ENCODE data around the gene ARMC2.

Gene ARMC2

DNA sequence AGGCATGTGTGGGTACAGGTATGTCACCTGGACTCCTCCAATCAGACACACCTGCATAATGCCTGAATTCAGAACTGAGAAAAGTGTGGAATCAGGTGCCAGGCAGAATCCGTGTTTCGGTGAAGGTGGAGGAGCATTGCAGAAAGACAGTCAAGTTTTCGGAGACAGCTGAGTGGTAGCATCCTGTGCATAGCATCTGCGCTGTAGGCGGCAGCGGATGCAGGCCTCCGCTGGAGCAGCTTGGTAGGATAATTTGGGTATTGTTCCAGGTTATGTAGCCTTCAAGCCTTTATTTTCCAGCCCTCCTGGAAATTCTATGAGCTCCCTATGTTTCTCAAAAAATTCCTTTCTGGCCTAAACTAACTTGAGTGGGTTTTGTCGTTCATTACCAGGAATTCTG is 15.5 kb upstream of the ARMC2 start:
- no peak overlapping the region for H3K4me3 ChIP-seq (ENCODE audit: low read depth, low read length)
- DNase-seq (ENCODE audit: low read depth), result no peak
- TF ChIP-seq, protein P1, sequence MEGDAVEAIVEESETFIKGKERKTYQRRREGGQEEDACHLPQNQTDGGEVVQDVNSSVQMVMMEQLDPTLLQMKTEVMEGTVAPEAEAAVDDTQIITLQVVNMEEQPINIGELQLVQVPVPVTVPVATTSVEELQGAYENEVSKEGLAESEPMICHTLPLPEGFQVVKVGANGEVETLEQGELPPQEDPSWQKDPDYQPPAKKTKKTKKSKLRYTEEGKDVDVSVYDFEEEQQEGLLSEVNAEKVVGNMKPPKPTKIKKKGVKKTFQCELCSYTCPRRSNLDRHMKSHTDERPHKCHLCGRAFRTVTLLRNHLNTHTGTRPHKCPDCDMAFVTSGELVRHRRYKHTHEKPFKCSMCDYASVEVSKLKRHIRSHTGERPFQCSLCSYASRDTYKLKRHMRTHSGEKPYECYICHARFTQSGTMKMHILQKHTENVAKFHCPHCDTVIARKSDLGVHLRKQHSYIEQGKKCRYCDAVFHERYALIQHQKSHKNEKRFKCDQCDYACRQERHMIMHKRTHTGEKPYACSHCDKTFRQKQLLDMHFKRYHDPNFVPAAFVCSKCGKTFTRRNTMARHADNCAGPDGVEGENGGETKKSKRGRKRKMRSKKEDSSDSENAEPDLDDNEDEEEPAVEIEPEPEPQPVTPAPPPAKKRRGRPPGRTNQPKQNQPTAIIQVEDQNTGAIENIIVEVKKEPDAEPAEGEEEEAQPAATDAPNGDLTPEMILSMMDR (IDR thresholded peaks at IDR 0.05; ENCODE audit: control insufficient read depth, extremely low read depth, insufficient read depth), result no peak

DNA sequence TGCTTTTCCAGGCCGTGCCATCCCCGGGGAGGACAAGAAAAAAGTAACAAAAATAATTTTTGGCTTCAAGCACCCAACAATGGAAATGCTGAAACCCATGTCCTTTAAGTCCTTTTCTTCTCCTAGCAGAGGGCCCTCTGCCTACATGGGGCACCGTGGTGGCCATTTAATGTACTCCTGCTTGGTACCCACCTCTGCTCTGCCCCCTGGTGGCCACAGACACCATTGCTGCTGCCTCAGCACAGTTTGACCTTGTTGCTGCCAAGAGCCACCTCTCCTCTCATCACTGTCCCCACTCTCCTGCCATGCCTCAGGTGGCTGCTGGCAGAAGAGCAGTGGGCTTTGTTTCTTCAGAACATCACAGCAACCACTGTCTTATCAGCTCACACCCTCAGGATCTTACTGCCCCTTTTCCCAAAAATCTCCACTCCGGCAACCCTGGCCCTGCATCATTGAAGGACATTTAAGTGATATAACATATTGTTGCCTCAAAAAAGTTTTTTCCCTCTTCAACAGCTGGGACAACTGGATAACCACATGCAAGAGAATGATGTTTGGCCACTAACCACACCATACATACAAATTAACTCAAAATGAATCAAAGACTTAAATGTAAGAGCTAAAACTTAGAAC is 12.9 kb upstream of the ARMC2 start:
- TF ChIP-seq, protein P1 (IDR thresholded peaks at IDR 0.05; ENCODE audit: control insufficient read depth, extremely low read depth, insufficient read depth), result peak; percentile 91
- no peak overlapping the region for H3K4me3 ChIP-seq (ENCODE audit: low read depth, low read length)
- peak; percentile 58 for DNase-seq (ENCODE audit: low read depth)

DNA sequence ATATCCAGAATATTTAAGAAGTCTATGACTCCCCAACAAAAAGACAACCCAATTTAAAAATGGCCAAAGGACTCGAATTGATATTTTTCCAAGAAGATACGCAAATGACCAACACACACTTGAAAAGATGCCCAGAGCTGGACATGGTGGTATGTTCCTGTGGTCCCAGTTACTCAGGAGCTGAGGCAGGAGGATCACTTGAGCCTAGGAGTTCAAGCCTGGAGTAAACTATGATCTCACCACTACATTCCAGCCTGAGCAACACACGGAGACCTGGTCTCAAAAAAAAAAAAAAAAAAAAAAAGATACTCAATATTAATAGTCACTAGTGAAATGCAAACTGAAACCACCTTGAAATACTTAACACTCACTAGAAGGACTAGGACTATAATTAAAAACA is 12.2 kb upstream of the ARMC2 start:
- DNase-seq (ENCODE audit: low read depth), result no peak
- no peak overlapping the region for H3K4me3 ChIP-seq (ENCODE audit: low read depth, low read length)
- TF ChIP-seq, protein P1 (IDR thresholded peaks at IDR 0.05; ENCODE audit: control insufficient read depth, extremely low read depth, insufficient read depth), result no peak

DNA sequence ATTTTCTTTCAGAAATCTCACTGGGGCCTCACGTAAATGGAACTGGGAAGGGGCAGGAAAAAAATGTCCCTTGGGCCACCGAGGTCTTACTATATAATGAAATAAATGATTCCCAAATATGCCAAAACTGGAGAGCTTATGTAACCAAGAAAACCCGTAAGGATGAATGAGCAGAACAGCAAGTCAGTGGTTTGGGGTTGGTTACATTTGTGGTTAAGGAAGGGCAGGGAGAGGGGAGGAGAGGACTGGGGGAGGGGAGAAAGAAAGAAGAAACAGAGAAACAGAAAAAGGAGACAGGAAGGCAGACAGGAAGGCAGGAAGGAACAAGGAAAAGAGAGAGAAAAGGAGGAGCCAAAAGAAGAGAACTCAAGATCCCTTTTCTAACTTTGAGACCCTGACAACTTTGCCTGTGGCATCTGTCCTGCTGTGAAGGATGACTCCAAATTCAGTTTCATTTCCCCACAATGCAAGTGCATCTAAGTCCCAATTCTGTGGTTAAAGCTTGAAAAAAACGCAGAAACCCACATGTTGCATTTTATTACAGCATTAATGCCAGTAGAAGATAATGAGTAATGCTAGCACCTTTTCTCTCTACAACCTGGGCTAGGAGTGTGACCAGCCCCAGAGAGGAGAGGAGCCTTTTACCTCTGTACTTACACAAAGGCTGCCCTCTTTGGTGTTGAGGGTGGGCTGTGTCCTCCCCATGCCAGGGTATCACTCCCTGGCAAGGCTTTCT is 10.8 kb upstream of the ARMC2 start:
- DNase-seq (ENCODE audit: low read depth), result no peak
- H3K4me3 ChIP-seq (ENCODE audit: low read depth, low read length), result no peak overlapping the region

DNA sequence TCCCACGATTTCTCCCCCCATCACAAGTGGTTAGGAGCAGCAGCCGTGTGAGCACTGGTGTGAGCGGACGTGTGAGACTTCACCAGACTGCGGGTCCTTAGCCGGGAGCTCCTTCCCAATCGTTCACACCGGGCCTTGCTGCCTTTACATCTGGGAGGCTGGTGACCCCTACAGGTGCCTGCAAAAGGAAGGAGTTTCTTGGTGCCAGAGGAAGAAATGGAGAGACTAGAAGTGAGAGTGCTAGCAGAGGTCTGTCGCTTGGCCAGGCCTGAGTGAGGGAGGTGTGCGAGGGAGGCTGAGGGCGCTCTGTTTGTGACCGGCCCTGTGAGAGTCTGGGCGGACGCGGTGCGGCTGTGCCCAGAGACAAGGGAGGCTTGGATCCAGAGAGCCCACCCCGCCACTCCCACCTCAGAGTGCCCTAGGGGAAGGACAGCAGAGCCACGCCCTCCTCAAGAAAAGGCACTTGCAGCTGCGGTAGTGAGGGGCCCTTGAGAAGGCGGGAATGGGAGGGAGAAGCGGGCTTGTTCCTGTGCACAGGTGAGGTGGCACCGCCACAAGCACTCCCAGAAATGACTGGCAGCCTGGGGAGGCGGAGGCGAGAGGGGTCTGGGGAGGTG is 10.0 kb upstream of the ARMC2 start:
- no peak overlapping the region for H3K4me3 ChIP-seq (ENCODE audit: low read depth, low read length)
- DNase-seq (ENCODE audit: low read depth), result no peak
- TF ChIP-seq, protein P1 (IDR thresholded peaks at IDR 0.05; ENCODE audit: control insufficient read depth, extremely low read depth, insufficient read depth), result peak; percentile 40

More for the DNA sequence above, 10.8 kb upstream of the ARMC2 start:
- TF ChIP-seq, protein P1 (IDR thresholded peaks at IDR 0.05; ENCODE audit: control insufficient read depth, extremely low read depth, insufficient read depth), result no peak

DNA sequence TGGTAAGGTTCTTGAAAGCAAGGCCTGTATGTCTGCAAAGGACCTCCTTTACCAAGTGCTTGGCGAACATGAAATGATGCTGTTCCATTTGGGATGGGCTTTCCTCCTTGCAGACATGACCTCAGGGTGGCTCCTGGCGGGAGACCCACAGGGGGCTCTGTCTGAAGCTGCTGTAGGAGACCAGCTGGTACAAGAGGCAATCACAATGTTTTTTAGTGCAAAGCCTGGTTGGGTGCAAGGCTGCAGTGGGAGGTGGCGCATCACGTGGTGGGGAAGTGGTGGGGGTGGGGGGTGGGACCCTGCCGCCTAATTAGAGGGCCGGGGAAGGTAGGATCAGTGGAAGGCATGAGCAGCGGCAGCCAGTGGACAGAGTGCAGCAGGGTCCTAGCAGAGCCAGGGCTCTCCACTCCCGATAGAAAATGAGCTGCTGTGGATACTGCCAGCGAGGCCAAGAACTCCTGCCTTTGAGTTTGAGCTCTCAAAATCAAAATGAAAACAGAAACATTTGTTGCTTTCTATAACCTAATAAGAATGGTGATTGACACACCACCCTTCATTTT is 9.1 kb upstream of the ARMC2 start:
- no peak for DNase-seq (ENCODE audit: low read depth)
- no peak overlapping the region for H3K4me3 ChIP-seq (ENCODE audit: low read depth, low read length)
- TF ChIP-seq, protein P1 (IDR thresholded peaks at IDR 0.05; ENCODE audit: control insufficient read depth, extremely low read depth, insufficient read depth), result no peak

All from LNCaP clone FGC (cell line).